LNCAP (cell line): ENCODE data around the gene CLHC1.

ENCODE experiments used
- CTCF ChIP-seq: fragments of 450-650 bp; IDR thresholded peaks from 2 replicates; pipeline ENCODE4 v1.5.1; 2017; ENCODE audit warnings: mild to moderate bottlenecking

The CLHC1 gene

DNA sequence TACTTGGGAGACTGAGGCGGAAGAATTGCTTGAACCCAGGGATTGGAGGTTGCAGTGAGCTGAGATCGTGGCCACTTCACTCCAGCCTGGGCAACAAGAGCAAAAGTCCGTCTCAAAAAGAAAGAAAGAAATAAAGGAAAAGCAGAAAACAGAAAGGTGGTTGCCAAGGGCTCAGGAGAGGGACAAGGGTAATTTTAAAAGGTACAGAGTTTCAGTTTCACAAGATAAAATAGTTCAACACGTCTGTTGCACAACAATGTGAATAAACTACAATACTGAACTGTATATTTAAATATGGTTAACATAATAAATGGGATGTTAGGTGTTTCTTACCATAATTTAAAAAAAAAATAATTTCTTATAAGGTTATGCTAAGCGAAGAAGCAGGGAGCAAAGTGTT, 13.3 kb upstream of the CLHC1 start:
- no peak for TF ChIP-seq CTCF

GRCh38 chr2:55242617-55243016, 10.5 kb upstream of the CLHC1 start:
- no peak for TF ChIP-seq CTCF

GRCh38 chr2:55239656-55240222, 7.6 kb upstream of the CLHC1 start:
- no peak for TF ChIP-seq CTCF

DNA sequence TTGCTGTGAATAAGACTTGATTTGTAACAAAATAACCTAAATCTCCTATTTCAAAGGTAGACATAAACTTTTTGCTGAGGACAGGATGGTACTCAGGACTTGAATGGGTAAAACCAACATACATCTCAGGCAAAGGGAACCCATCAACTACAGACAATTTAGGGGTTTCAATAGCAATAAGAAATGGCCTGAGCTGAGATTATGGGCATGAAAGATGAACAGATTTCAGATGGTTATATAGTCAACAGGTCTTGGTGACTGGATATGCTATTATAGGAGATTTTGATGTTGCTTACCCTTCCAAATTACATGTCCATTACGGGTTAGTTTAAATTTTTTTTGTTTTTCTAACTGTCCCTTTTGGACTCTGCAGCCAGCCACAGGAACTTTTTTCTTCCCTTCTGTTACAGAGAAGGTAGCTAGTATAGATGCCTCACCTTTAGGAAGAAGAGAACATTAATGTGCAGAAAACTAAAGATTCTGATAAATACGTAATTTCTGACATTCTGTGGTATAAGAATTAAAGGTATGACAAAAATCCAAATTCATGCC, 5.0 kb upstream of the CLHC1 start:
- TF ChIP-seq CTCF = no peak

- no peak for TF ChIP-seq CTCF
These were observed 3.8 kb upstream of the CLHC1 start for GRCh38 chr2:55235724-55236538.

GRCh38 chr2:55233658-55233940, 1.5 kb upstream of the CLHC1 start:
- TF ChIP-seq CTCF = no peak

GRCh38 chr2:55232863-55233657, 967 bp upstream of the CLHC1 start:
- TF ChIP-seq CTCF = no peak
